WTC11 (cell line): ENCODE data around the gene PLRG1.

Experiments
- ATF2 ChIP-seq: sonication (generic); formaldehyde crosslinking; IDR thresholded peaks from 2 replicates; pipeline ENCODE4 v1.8.1; 2022; ENCODE audit warnings: low read depth, missing genetic modification reagents, borderline replicate concordance
- CTCF ChIP-seq: fragments of 200-600 bp; IDR thresholded peaks from 2 replicates; pipeline ENCODE4 v1.8.0; 2022; ENCODE audit warnings: antibody characterized with exemption
- ELF4 ChIP-seq: sonication (generic); formaldehyde crosslinking; IDR thresholded peaks from 2 replicates; pipeline ENCODE4 v1.8.1; 2022; ENCODE audit warnings: low read depth, mild to moderate bottlenecking, moderate library complexity, missing genetic modification reagents
- ZBTB43 ChIP-seq: sonication (generic); formaldehyde crosslinking; IDR thresholded peaks from 2 replicates; pipeline ENCODE4 v1.8.1; 2023; ENCODE audit warnings: mild to moderate bottlenecking, missing genetic modification reagents

- TF ChIP-seq ELF4 (CRISPR knock-in tag) (no peak), ZBTB43 (CRISPR knock-in tag) (no peak), ATF2 (CRISPR knock-in tag) (no peak), CTCF (no peak)
Measured at GRCh38 chr4:154559494-154560418, 9.6 kb upstream of the PLRG1 start.
